Measurements from ENCODE around the gene EMX1. TPM values are rescaled to one million over a fixed set of nuclear protein-coding genes. Genes with fewer than 3 reads are reported as not detected.

Gene EMX1
- total RNA-seq, 1 donor from 2014 or later: 0.54 TPM

- Mint-ChIP-seq H3K4me3 (ENCODE audit: unreplicated experiment) (no peak overlapping the region), H3K4me1 (ENCODE audit: low read depth, unreplicated experiment) (peaks cover 7% of the 10 kb centered on the region), H3K27me3 (ENCODE audit: unreplicated experiment) (peaks cover 2% of the 10 kb centered on the region), H3K9me3 (ENCODE audit: unreplicated experiment) (no peaks in the 10 kb centered on the region), H3K36me3 (ENCODE audit: unreplicated experiment) (no peaks in the 10 kb centered on the region), H3K27ac (ENCODE audit: unreplicated experiment) (no peak overlapping the region)
- no peak for DNase-seq
- TF ChIP-seq CTCF (IDR thresholded peaks at IDR 0.05; ENCODE audit: partially characterized antibody, unreplicated experiment): no peak
Observed at GRCh38 chr2:72969706-72970105, 52.4 kb downstream of the EMX1 start.

- peaks cover 15% of the 10 kb centered on the region for H3K4me1 Mint-ChIP-seq (ENCODE audit: low read depth, unreplicated experiment)
- H3K36me3 Mint-ChIP-seq (ENCODE audit: unreplicated experiment): no peaks in the 10 kb centered on the region
- H3K9me3 Mint-ChIP-seq (ENCODE audit: unreplicated experiment): no peaks in the 10 kb centered on the region
- no peak overlapping the region for H3K27ac Mint-ChIP-seq (ENCODE audit: unreplicated experiment)
- no peak overlapping the region for H3K4me3 Mint-ChIP-seq (ENCODE audit: unreplicated experiment)
- no peak for TF ChIP-seq CTCF (IDR thresholded peaks at IDR 0.05; ENCODE audit: partially characterized antibody, unreplicated experiment)
- peaks cover 2% of the 10 kb centered on the region for H3K27me3 Mint-ChIP-seq (ENCODE audit: unreplicated experiment)
- DNase-seq: no peak
Observed at GRCh38 chr2:72971036-72971435, 53.7 kb downstream of the EMX1 start.

- Mint-ChIP-seq H3K27ac (ENCODE audit: unreplicated experiment) (no peak overlapping the region), H3K9me3 (ENCODE audit: unreplicated experiment) (peaks cover under 1% of the 10 kb centered on the region), H3K36me3 (ENCODE audit: unreplicated experiment) (no peaks in the 10 kb centered on the region), H3K4me3 (ENCODE audit: unreplicated experiment) (no peak overlapping the region), H3K27me3 (ENCODE audit: unreplicated experiment) (peaks cover 2% of the 10 kb centered on the region), H3K4me1 (ENCODE audit: low read depth, unreplicated experiment) (peaks cover 15% of the 10 kb centered on the region)
- no peak for TF ChIP-seq CTCF (IDR thresholded peaks at IDR 0.05; ENCODE audit: partially characterized antibody, unreplicated experiment)
- no peak for DNase-seq
Observed at GRCh38 chr2:72972352-72973136, 55.2 kb downstream of the EMX1 start.

GRCh38 chr2:72973137-72973535 lies 55.8 kb downstream of the EMX1 start:
- peaks cover 2% of the 10 kb centered on the region for H3K27me3 Mint-ChIP-seq (ENCODE audit: unreplicated experiment)
- no peak overlapping the region for H3K4me3 Mint-ChIP-seq (ENCODE audit: unreplicated experiment)
- no peak for TF ChIP-seq CTCF (IDR thresholded peaks at IDR 0.05; ENCODE audit: partially characterized antibody, unreplicated experiment)
- peaks cover 1% of the 10 kb centered on the region for H3K9me3 Mint-ChIP-seq (ENCODE audit: unreplicated experiment)
- DNase-seq: no peak
- no peak overlapping the region for H3K27ac Mint-ChIP-seq (ENCODE audit: unreplicated experiment)
- H3K36me3 Mint-ChIP-seq (ENCODE audit: unreplicated experiment): no peaks in the 10 kb centered on the region
- peaks cover 15% of the 10 kb centered on the region for H3K4me1 Mint-ChIP-seq (ENCODE audit: low read depth, unreplicated experiment)
